Gastroesophageal sphincter (tissue), 4 donors: ENCODE data around the gene MYEF2. TPM values are rescaled to one million over a fixed set of nuclear protein-coding genes. Genes with fewer than 3 reads are reported as not detected.

Experiments used
- ATAC-seq: fragments of 150-250 bp; one replicate; pipeline ENCODE4 v1.9.1; 2016; ENCODE audit warnings: mild to moderate bottlenecking, moderate library complexity
- H3K27ac ChIP-seq, 4 donors: fragments of 200-600 bp; sonication (generic) in 3 of 4; 1 replicate in 3 of 4; 2 replicates in 1 of 4; pipeline ENCODE4 v1.5.1; 2016 to 2019
- H3K27me3 ChIP-seq: fragments of 200-600 bp; sonication (generic); one replicate; pipeline ENCODE4 v1.5.1; 2019
- H3K36me3 ChIP-seq, 2 donors: fragments of 200-600 bp; sonication (generic); one replicate each; pipeline ENCODE4 v1.5.1; 2019; ENCODE audit warnings: control low read depth in 1 of 2
- H3K4me1 ChIP-seq, 3 donors: fragments of 200-600 bp; sonication (generic); 1 replicate in 2 of 3; 2 replicates in 1 of 3; pipeline ENCODE4 v1.5.1; 2016 to 2019; ENCODE audit warnings: control low read depth in 2 of 3
- H3K4me3 ChIP-seq, 2 donors: fragments of 200-600 bp; sonication (generic); one replicate each; pipeline ENCODE4 v1.5.1; 2019; ENCODE audit warnings: mild to moderate bottlenecking in 1 of 2, moderate library complexity in 1 of 2
- H3K9me3 ChIP-seq, 3 donors: fragments of 200-600 bp; sonication (generic); one replicate each; pipeline ENCODE4 v1.5.1; 2017 to 2019; ENCODE audit warnings: control low read depth in 2 of 3
- EP300 ChIP-seq: sonication (generic); formaldehyde crosslinking; IDR thresholded peaks from one replicate; pipeline ENCODE4 v1.6.1; 2017; ENCODE audit warnings: antibody characterized with exemption, mild to moderate bottlenecking
- POLR2A ChIP-seq, 2 donors: fragments of 450-650 bp; IDR thresholded peaks; one replicate each; pipeline ENCODE4 v1.6.1; 2017; ENCODE audit warnings: antibody characterized with exemption in 2 of 2, mild to moderate bottlenecking in 2 of 2, moderate library complexity in 1 of 2
- POLR2AphosphoS5 ChIP-seq: sonication (generic); formaldehyde crosslinking; IDR thresholded peaks from one replicate; pipeline ENCODE4 v1.6.1; 2017; ENCODE audit warnings: antibody characterized with exemption
- WGBS, 2 donors: methylation state at CpG; one replicate each; pipeline ENCODE4 v1.1.5; 2018; ENCODE audit warnings: low coverage in 1 of 2; 5-methylcytosine and 5-hydroxymethylcytosine counted together
- total RNA-seq, 4 donors: library from RNA; depleted of rRNA; stranded (reverse); fragments of >200 nt; gene quantifications; one replicate each; pipeline ENCODE4 v1.1.0, GENCODE V29; 2016
- TF ChIP-seq, protein P1 (sequence below), 4 experiments: fragments of 200-600 bp in 2 of 4; fragments of 450-650 bp in 2 of 4; sonication (generic) in 1 of 4; IDR thresholded peaks; one replicate each; pipeline ENCODE4 v1.5.1; 2017 to 2019; ENCODE audit warnings: antibody characterized with exemption in 4 of 4, mild to moderate bottlenecking in 2 of 4, moderate library complexity in 2 of 4

MYEF2 gene
- total RNA-seq, 4 donors from 2014 or later, result 19.3 to 94.2 (median 40.1) TPM

DNA sequence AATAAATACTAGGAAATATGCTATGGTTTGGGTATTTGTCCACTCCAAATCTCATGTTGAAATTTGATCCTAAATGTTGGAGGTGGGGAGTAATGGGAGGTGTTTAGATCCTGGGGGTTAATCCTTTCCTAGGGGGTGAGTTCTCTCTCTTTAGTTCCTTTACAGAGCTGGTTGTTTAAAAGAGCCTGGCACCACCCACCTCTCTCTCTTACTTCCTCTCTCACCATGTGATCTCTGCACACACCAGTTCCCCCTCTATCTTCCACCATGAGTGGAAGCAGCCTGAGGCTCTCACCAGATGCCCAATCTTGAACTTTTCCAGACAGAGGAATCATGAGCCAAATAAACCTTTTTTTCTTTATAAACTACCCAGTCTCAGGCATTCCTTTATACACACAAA lies 46.8 kb downstream of the MYEF2 start:
- Histone ChIP-seq H3K9me3 (no peaks in the 10 kb centered on the region), H3K27ac (no peak overlapping the region), H3K4me3 (no peak overlapping the region), H3K27me3 (no peaks in the 10 kb centered on the region), H3K4me1 (peaks cover 0 to 34% (median 2%) of the 10 kb centered on the region in 3 donors), H3K36me3 (no peaks in the 10 kb centered on the region)
- ATAC-seq, result no peak
- no peak for TF ChIP-seq EP300
- TF ChIP-seq, protein P1, sequence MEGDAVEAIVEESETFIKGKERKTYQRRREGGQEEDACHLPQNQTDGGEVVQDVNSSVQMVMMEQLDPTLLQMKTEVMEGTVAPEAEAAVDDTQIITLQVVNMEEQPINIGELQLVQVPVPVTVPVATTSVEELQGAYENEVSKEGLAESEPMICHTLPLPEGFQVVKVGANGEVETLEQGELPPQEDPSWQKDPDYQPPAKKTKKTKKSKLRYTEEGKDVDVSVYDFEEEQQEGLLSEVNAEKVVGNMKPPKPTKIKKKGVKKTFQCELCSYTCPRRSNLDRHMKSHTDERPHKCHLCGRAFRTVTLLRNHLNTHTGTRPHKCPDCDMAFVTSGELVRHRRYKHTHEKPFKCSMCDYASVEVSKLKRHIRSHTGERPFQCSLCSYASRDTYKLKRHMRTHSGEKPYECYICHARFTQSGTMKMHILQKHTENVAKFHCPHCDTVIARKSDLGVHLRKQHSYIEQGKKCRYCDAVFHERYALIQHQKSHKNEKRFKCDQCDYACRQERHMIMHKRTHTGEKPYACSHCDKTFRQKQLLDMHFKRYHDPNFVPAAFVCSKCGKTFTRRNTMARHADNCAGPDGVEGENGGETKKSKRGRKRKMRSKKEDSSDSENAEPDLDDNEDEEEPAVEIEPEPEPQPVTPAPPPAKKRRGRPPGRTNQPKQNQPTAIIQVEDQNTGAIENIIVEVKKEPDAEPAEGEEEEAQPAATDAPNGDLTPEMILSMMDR (IDR thresholded peaks at IDR 0.05), result no peak
- no peak for TF ChIP-seq POLR2A (IDR thresholded peaks at IDR 0.05)
- no peak for TF ChIP-seq POLR2AphosphoS5

- TF ChIP-seq, protein P1 (IDR thresholded peaks at IDR 0.05), result no peak
- TF ChIP-seq POLR2AphosphoS5, result no peak
- no peak for TF ChIP-seq POLR2A (IDR thresholded peaks at IDR 0.05)
- H3K9me3 ChIP-seq, result no peaks in the 10 kb centered on the region
- no peak overlapping the region for H3K27ac ChIP-seq
- H3K4me1 ChIP-seq, result peaks cover 0 to 20% (median 0%) of the 10 kb centered on the region in 3 donors
- no peaks in the 10 kb centered on the region for H3K36me3 ChIP-seq
- WGBS, 2 donors, result 64 to 76% methylated on average over 3 to 5 of the region's 6 CpGs
- ATAC-seq, result no peak
- H3K4me3 ChIP-seq, result no peak overlapping the region
- H3K27me3 ChIP-seq, result no peaks in the 10 kb centered on the region
Measured at GRCh38 chr15:48126667-48127355, 51.3 kb downstream of the MYEF2 start.

DNA sequence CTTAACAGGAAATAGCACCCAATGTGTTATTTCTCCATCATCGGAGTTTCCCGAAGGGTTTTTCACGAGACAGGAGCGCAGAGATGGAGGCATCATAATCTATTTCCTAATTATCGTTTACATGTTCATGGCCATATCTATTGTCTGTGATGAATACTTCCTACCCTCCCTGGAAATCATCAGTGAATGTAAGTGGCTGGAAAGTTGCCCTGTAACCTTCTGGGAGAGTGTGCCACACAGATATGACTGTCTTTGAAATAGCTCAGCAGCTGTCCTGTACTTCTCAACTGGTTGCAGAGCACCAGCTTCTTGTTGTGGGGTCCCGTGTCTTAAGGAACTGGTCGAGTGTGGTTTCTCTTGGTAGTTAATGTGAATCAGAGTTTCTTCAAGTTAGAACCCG lies 56.2 kb downstream of the MYEF2 start:
- no peak overlapping the region for H3K27ac ChIP-seq
- no peak for ATAC-seq
- no peaks in the 10 kb centered on the region for H3K4me1 ChIP-seq
- no peaks in the 10 kb centered on the region for H3K9me3 ChIP-seq
- TF ChIP-seq EP300 (no peak), POLR2AphosphoS5 (no peak), POLR2A (IDR thresholded peaks at IDR 0.05) (no peak)
- TF ChIP-seq, protein P1 (IDR thresholded peaks at IDR 0.05), result no peak
- no peak overlapping the region for H3K4me3 ChIP-seq
- no peaks in the 10 kb centered on the region for H3K36me3 ChIP-seq
- no peaks in the 10 kb centered on the region for H3K27me3 ChIP-seq
- 81 to 87% methylated on average over 7 to 8 of the region's 8 CpGs for WGBS, 2 donors

GRCh38 chr15:48120745-48121144 lies 57.4 kb downstream of the MYEF2 start, which contains the start of gene SLC24A5:
SLC24A5 (plus strand) TSS chr15:48120990; CDS start chr15:48121045, 55 bp downstream.
- Histone ChIP-seq H3K36me3 (no peaks in the 10 kb centered on the region), H3K9me3 (no peaks in the 10 kb centered on the region), H3K27me3 (no peaks in the 10 kb centered on the region), H3K27ac (no peak within 1 kb of the TSS), H3K4me1 (no peaks in the 10 kb centered on the region), H3K4me3 (no peak within 1 kb of the TSS)
- no peak for ATAC-seq
- no peak for TF ChIP-seq POLR2AphosphoS5
- no peak for TF ChIP-seq EP300
- no peak for TF ChIP-seq POLR2A (IDR thresholded peaks at IDR 0.05)
- TF ChIP-seq, protein P1 (IDR thresholded peaks at IDR 0.05), result no peak
- 79 to 100% methylated on average over 3 of the region's 6 CpGs for WGBS, 2 donors

- Histone ChIP-seq H3K4me3 (no peak overlapping the region), H3K36me3 (no peaks in the 10 kb centered on the region), H3K4me1 (no peaks in the 10 kb centered on the region), H3K27me3 (no peaks in the 10 kb centered on the region), H3K27ac (no peak overlapping the region), H3K9me3 (no peaks in the 10 kb centered on the region)
- 77 to 80% methylated on average over 4 to 5 of the region's 5 CpGs for WGBS, 2 donors
- no peak for ATAC-seq
- TF ChIP-seq POLR2A (IDR thresholded peaks at IDR 0.05), result no peak
- TF ChIP-seq, protein P1 (IDR thresholded peaks at IDR 0.05), result no peak
Measured at GRCh38 chr15:48119277-48119676, 58.8 kb downstream of the MYEF2 start.
